Lower leg skin (tissue), 3 donors: ENCODE results near the gene TRPM3.

Source experiments
- POLR2A ChIP-seq, 2 donors: fragments of 450-650 bp; IDR thresholded peaks; one replicate each; pipeline ENCODE4 v1.6.1; 2016 to 2017; ENCODE audit warnings: antibody characterized with exemption in 2 of 2, mild to moderate bottlenecking in 1 of 2, moderate library complexity in 1 of 2
- TF ChIP-seq, protein P1 (sequence below), 3 donors: fragments of 450-650 bp; IDR thresholded peaks; one replicate each; pipeline ENCODE4 v1.5.1; 2016; ENCODE audit warnings: antibody characterized with exemption in 3 of 3, mild to moderate bottlenecking in 3 of 3, moderate library complexity in 2 of 3

DNA sequence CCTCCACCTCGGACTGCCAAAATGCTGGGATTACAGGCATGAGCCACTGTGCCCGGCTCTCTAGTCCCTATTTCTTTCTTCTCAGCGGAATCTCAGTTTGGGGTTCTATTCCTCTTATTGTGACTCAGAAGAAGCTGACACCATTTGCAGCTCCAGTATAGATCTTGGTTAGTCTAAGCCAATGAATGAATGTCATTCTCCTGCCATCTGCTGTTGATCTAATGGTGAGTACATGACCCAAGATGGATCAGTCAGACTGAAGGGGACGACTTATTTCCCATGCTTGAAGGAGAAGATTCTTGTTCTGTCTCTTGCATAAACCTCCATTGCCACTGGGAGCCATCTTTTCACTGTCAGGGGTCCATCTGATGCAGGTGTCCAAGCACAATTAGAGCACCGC lies 630.9 kb downstream of the TRPM3 start:
- TF ChIP-seq POLR2A (IDR thresholded peaks at IDR 0.05), result no peak
- TF ChIP-seq, protein P1, sequence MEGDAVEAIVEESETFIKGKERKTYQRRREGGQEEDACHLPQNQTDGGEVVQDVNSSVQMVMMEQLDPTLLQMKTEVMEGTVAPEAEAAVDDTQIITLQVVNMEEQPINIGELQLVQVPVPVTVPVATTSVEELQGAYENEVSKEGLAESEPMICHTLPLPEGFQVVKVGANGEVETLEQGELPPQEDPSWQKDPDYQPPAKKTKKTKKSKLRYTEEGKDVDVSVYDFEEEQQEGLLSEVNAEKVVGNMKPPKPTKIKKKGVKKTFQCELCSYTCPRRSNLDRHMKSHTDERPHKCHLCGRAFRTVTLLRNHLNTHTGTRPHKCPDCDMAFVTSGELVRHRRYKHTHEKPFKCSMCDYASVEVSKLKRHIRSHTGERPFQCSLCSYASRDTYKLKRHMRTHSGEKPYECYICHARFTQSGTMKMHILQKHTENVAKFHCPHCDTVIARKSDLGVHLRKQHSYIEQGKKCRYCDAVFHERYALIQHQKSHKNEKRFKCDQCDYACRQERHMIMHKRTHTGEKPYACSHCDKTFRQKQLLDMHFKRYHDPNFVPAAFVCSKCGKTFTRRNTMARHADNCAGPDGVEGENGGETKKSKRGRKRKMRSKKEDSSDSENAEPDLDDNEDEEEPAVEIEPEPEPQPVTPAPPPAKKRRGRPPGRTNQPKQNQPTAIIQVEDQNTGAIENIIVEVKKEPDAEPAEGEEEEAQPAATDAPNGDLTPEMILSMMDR (IDR thresholded peaks at IDR 0.05), result no peak
